ENCODE data around the gene LGALS14. TPM values are rescaled to one million over a fixed set of nuclear protein-coding genes. Genes with fewer than 3 reads are reported as not detected.

LGALS14 gene
- total RNA-seq, 1 donor from 2014 or later = not detected

GRCh38 chr19:39737891-39738290, 33.6 kb downstream of the LGALS14 start, which contains the start of gene CLC:
Gene CLC, minus strand, starts transcription at chr19:39738029. Its CDS starts 77 bp downstream, at chr19:39737952.
- no peaks in the 10 kb centered on the region for H3K9me3 Mint-ChIP-seq (ENCODE audit: unreplicated experiment)
- TF ChIP-seq CTCF (IDR thresholded peaks at IDR 0.05; ENCODE audit: insufficient read depth, low read depth, low read length) = no peak
- TF ChIP-seq EZH2 (IDR thresholded peaks at IDR 0.05; ENCODE audit: insufficient read depth, low read length) = no peak
- peaks cover 34% of the 10 kb centered on the region for H3K27me3 Mint-ChIP-seq (ENCODE audit: low read depth, unreplicated experiment)
- no peak within 1 kb of the TSS for H3K27ac ChIP-seq (ENCODE audit: low read depth, low read length)
- no peak for DNase-seq (ENCODE audit: low read depth)
- FAIRE-seq = no peak
- no peak within 1 kb of the TSS for H3K4me3 Mint-ChIP-seq (ENCODE audit: unreplicated experiment)
- H3K9ac ChIP-seq (ENCODE audit: low read length) = no peak within 1 kb of the TSS
- H3K4me1 ChIP-seq (ENCODE audit: insufficient read depth, low read length) = no peaks in the 10 kb centered on the region
- no peak within 1 kb of the TSS for H3K4me3 ChIP-seq (ENCODE audit: insufficient read depth, low read depth, low read length)
- no peaks in the 10 kb centered on the region for H3K79me2 ChIP-seq (ENCODE audit: insufficient read depth, low read length)
- no peaks in the 10 kb centered on the region for H3K4me1 Mint-ChIP-seq (ENCODE audit: low read depth, unreplicated experiment)
- H3K27ac Mint-ChIP-seq (ENCODE audit: unreplicated experiment) = no peak within 1 kb of the TSS
- H3K27me3 ChIP-seq (ENCODE audit: insufficient read depth, low read length) = peaks cover 2% of the 10 kb centered on the region
- H3K4me2 ChIP-seq (ENCODE audit: low read length) = no peak within 1 kb of the TSS
- H4K20me1 ChIP-seq (ENCODE audit: insufficient read depth, low read length) = no peaks in the 10 kb centered on the region
- H2AFZ ChIP-seq (ENCODE audit: low read depth, low read length) = no peak within 1 kb of the TSS
- no peaks in the 10 kb centered on the region for H3K36me3 ChIP-seq (ENCODE audit: insufficient read depth, low read length)
- no peaks in the 10 kb centered on the region for H3K36me3 Mint-ChIP-seq (ENCODE audit: low read depth, unreplicated experiment)
- no peaks in the 10 kb centered on the region for H3K9me3 ChIP-seq (ENCODE audit: insufficient read depth, low read depth, low read length)

GRCh38 chr19:39738814-39739213, 34.5 kb downstream of the LGALS14 start:
- no peak overlapping the region for H3K27ac Mint-ChIP-seq (ENCODE audit: unreplicated experiment)
- no peak for DNase-seq (ENCODE audit: low read depth)

More at GRCh38 chr19:39738814-39739213, 34.5 kb downstream of the LGALS14 start:
- H3K9ac ChIP-seq (ENCODE audit: low read length) = no peak overlapping the region
- Mint-ChIP-seq H3K4me1 (ENCODE audit: low read depth, unreplicated experiment) (no peaks in the 10 kb centered on the region), H3K27me3 (ENCODE audit: low read depth, unreplicated experiment) (peaks cover 30% of the 10 kb centered on the region), H3K4me3 (ENCODE audit: unreplicated experiment) (no peak overlapping the region), H3K9me3 (ENCODE audit: unreplicated experiment) (no peaks in the 10 kb centered on the region), H3K36me3 (ENCODE audit: low read depth, unreplicated experiment) (no peaks in the 10 kb centered on the region)
- H3K27me3 ChIP-seq (ENCODE audit: insufficient read depth, low read length) = peaks cover 2% of the 10 kb centered on the region
- H3K27ac ChIP-seq (ENCODE audit: low read depth, low read length) = no peak overlapping the region
- no peaks in the 10 kb centered on the region for H4K20me1 ChIP-seq (ENCODE audit: insufficient read depth, low read length)
- H3K4me3 ChIP-seq (ENCODE audit: insufficient read depth, low read depth, low read length) = no peak overlapping the region
- H3K4me2 ChIP-seq (ENCODE audit: low read length) = no peak overlapping the region
- H3K9me3 ChIP-seq (ENCODE audit: insufficient read depth, low read depth, low read length) = no peaks in the 10 kb centered on the region
- H2AFZ ChIP-seq (ENCODE audit: low read depth, low read length) = no peak overlapping the region
- no peaks in the 10 kb centered on the region for H3K4me1 ChIP-seq (ENCODE audit: insufficient read depth, low read length)
- TF ChIP-seq EZH2 (IDR thresholded peaks at IDR 0.05; ENCODE audit: insufficient read depth, low read length) = no peak
- TF ChIP-seq CTCF (IDR thresholded peaks at IDR 0.05; ENCODE audit: insufficient read depth, low read depth, low read length) = no peak
- no peaks in the 10 kb centered on the region for H3K79me2 ChIP-seq (ENCODE audit: insufficient read depth, low read length)
- no peaks in the 10 kb centered on the region for H3K36me3 ChIP-seq (ENCODE audit: insufficient read depth, low read length)
- FAIRE-seq = no peak
